Stomach (tissue), 9 donors: ENCODE data around the gene C17orf78. TPM values are rescaled to one million over a fixed set of nuclear protein-coding genes. Genes with fewer than 3 reads are reported as not detected.
"Not testable (repeated sequence)": the region's sequence is repeated elsewhere in the genome, so short reads cannot be mapped to it uniquely, and the experiment has no call there.

ENCODE experiments used
- DNase-seq, 2 donors: peaks; one replicate each; pipeline versions ENCODE4 v3.0.0 to v3.0.0-alpha.2; 2013 to 2019
- H3K27ac ChIP-seq, 5 donors: fragments of 200-600 bp in 4 of 5; sonication (generic) in 4 of 5; one replicate each; pipeline ENCODE4 v1.5.1; 2013 to 2019; ENCODE audit warnings: mild to moderate bottlenecking in 1 of 5, moderate library complexity in 1 of 5
- H3K27me3 ChIP-seq, 3 donors: fragments of 200-600 bp; sonication (generic); one replicate each; pipeline ENCODE4 v1.5.1; 2017 to 2019; ENCODE audit warnings: mixed run types in 1 of 3
- H3K36me3 ChIP-seq, 4 donors: fragments of 200-600 bp; sonication (generic); 1 replicate in 3 of 4; 2 replicates in 1 of 4; pipeline ENCODE4 v1.5.1; 2016 to 2019
- H3K4me1 ChIP-seq, 4 donors: fragments of 200-600 bp; sonication (generic); one replicate each; pipeline ENCODE4 v1.5.1; 2016 to 2019
- H3K4me3 ChIP-seq, 4 donors: fragments of 200-600 bp; sonication (generic) in 3 of 4; one replicate each; pipeline ENCODE4 v1.5.1; 2016 to 2019; ENCODE audit warnings: mild to moderate bottlenecking in 1 of 4
- H3K9me3 ChIP-seq, 4 donors: fragments of 200-600 bp; sonication (generic); one replicate each; pipeline ENCODE4 v1.5.1; 2016 to 2019
- EP300 ChIP-seq: sonication (generic); formaldehyde crosslinking; IDR thresholded peaks from one replicate; pipeline ENCODE4 v1.6.1; 2017; ENCODE audit warnings: antibody characterized with exemption
- POLR2A ChIP-seq, 4 donors: fragments of 450-650 bp; IDR thresholded peaks; one replicate each; pipeline ENCODE4 v1.6.1; 2016; ENCODE audit warnings: antibody characterized with exemption in 4 of 4, control low read depth in 2 of 4, mild to moderate bottlenecking in 1 of 4, moderate library complexity in 1 of 4
- POLR2AphosphoS5 ChIP-seq, 3 donors: sonication (generic); formaldehyde crosslinking; IDR thresholded peaks; one replicate each; pipeline ENCODE4 v1.6.1; 2016; ENCODE audit warnings: antibody characterized with exemption in 3 of 3
- WGBS, 5 donors: extraction: QIAGEN DNeasy Blood & Tissue Kit in 3 of 5; methylation state at CpG; one replicate each; pipeline versions ENCODE4 v1.1.5 to v1.1.7; 2013 to 2018; 5-methylcytosine and 5-hydroxymethylcytosine counted together
- intact Hi-C: fragments of 100-400 bp; cut with DNase I; formaldehyde crosslinking; loops from one replicate; pipeline ENCODE4 v1.15.1; 2023; ENCODE audit warnings: low total_unique reads
- polyA plus RNA-seq, 3 donors: library from polyadenylated mRNA; stranded (reverse); fragments of 200-250 nt; gene quantifications; one replicate each; pipeline ENCODE4 v1.2.3, GENCODE V29; 2013
- total RNA-seq, 5 donors: library from RNA; depleted of rRNA; stranded (reverse); fragments of >200 nt; gene quantifications; one replicate each; pipeline versions ENCODE4 v1.1.0 to v1.2.3, GENCODE V29; 2014 to 2016
- TF ChIP-seq, protein P1 (sequence below), 7 experiments: fragments of 450-650 bp in 4 of 7; fragments of 200-600 bp in 3 of 7; sonication (generic) in 3 of 7; IDR thresholded peaks; one replicate each; pipeline ENCODE4 v1.5.1; 2016 to 2019; ENCODE audit warnings: antibody characterized with exemption in 7 of 7, control low read depth in 2 of 7, mild to moderate bottlenecking in 1 of 7
- donor health status: healthy with polysubstance abuse.
- donor health status: Bipolar disorder and iron deficiency.
- donor health status: healthy.

C17orf78 gene
- total and polyA plus RNA-seq, 8 donors: not detected

GRCh38 chr17:37430051-37430627 is 54.4 kb downstream of the C17orf78 start:
- intact Hi-C loops: no loop called here
- Histone ChIP-seq H3K4me1 (no peaks in the 10 kb centered on the region), H3K9me3 (no peaks in the 10 kb centered on the region), H3K36me3 (peaks cover 42 to 85% (median 79%) of the 10 kb centered on the region in 4 donors), H3K27me3 (no peaks in the 10 kb centered on the region), H3K27ac (no peak overlapping the region), H3K4me3 (no peak overlapping the region)
- WGBS, 5 donors: 47 to 65% (median 55%) methylated on average over 1 of the region's 1 CpG
- TF ChIP-seq POLR2AphosphoS5 (IDR thresholded peaks at IDR 0.05) (no peak), EP300 (no peak), POLR2A (IDR thresholded peaks at IDR 0.05) (no peak)
- TF ChIP-seq, protein P1, sequence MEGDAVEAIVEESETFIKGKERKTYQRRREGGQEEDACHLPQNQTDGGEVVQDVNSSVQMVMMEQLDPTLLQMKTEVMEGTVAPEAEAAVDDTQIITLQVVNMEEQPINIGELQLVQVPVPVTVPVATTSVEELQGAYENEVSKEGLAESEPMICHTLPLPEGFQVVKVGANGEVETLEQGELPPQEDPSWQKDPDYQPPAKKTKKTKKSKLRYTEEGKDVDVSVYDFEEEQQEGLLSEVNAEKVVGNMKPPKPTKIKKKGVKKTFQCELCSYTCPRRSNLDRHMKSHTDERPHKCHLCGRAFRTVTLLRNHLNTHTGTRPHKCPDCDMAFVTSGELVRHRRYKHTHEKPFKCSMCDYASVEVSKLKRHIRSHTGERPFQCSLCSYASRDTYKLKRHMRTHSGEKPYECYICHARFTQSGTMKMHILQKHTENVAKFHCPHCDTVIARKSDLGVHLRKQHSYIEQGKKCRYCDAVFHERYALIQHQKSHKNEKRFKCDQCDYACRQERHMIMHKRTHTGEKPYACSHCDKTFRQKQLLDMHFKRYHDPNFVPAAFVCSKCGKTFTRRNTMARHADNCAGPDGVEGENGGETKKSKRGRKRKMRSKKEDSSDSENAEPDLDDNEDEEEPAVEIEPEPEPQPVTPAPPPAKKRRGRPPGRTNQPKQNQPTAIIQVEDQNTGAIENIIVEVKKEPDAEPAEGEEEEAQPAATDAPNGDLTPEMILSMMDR (IDR thresholded peaks at IDR 0.05): no peak
- DNase-seq: no peak

DNA sequence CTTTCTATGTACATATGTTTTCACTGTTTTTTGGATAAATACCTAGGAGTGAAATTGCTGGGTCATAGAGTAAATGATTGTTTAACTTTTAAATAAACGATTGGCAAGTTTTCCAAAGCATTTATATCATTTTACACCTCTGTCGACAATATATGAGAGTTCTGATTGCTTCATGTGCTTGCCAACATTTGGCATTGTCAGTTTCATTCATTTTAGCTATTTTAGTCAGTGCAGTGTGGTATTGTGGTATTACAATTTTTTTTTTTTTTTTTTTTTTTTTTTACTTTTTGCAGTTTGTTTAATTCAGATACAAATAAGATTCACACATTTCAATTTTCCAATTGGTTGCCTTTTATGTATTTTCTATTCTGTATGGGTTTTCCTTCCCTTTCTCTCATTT is 56.9 kb downstream of the C17orf78 start:
- intact Hi-C loops: no loop called here
- Histone ChIP-seq H3K4me3 (no peak overlapping the region), H3K4me1 (no peaks in the 10 kb centered on the region), H3K27me3 (no peaks in the 10 kb centered on the region), H3K27ac (no peak overlapping the region), H3K36me3 (peaks cover 24 to 82% (median 78%) of the 10 kb centered on the region in 4 donors), H3K9me3 (no peaks in the 10 kb centered on the region)
- no peak for TF ChIP-seq EP300
- TF ChIP-seq POLR2AphosphoS5 (IDR thresholded peaks at IDR 0.05): no peak
- TF ChIP-seq POLR2A (IDR thresholded peaks at IDR 0.05): no peak
- DNase-seq: no peak
- WGBS, 5 donors: 84 to 93% (median 89%) methylated on average over 2 of the region's 2 CpGs

GRCh38 chr17:37438141-37438540 is 62.4 kb downstream of the C17orf78 start:
- intact Hi-C loops: no loop called here
- 72 to 80% (median 79%) methylated on average over 4 of the region's 4 CpGs for WGBS, 5 donors
- Histone ChIP-seq H3K36me3 (peaks cover 34 to 92% (median 87%) of the 10 kb centered on the region in 4 donors), H3K9me3 (no peaks in the 10 kb centered on the region), H3K27me3 (no peaks in the 10 kb centered on the region), H3K27ac (no peak overlapping the region), H3K4me1 (no peaks in the 10 kb centered on the region), H3K4me3 (no peak overlapping the region)
- DNase-seq: no peak
- no peak for TF ChIP-seq POLR2A (IDR thresholded peaks at IDR 0.05)
- TF ChIP-seq POLR2AphosphoS5 (IDR thresholded peaks at IDR 0.05): no peak
- TF ChIP-seq, protein P1 (IDR thresholded peaks at IDR 0.05): no peak
- no peak for TF ChIP-seq EP300

DNA sequence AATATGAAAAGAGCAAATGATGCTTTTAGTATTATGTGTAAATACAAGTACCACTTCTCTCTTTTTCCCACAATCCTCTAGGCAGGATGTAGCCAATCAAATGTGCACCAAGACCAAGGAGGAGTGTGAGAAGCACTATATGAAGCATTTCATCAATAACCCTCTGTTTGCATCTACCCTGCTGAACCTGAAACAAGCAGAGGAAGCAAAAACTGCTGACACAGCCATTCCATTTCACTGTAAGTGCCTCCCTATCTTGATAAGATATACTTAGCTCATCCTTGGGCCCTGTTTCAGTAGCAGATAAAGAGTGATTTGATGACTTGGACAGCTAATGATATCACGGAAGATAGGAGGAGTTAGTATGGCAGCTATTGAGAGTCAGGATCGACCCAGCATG is 64.6 kb downstream of the C17orf78 start:
- Histone ChIP-seq H3K4me3 (no peak overlapping the region), H3K36me3 (peaks cover 54 to 98% (median 95%) of the 10 kb centered on the region in 4 donors), H3K9me3 (no peaks in the 10 kb centered on the region), H3K27ac (no peak overlapping the region), H3K4me1 (no peaks in the 10 kb centered on the region), H3K27me3 (no peaks in the 10 kb centered on the region)
- WGBS, 5 donors: 93 to 100% (median 96%) methylated on average over 2 of the region's 2 CpGs
- DNase-seq: no peak
- intact Hi-C loops: no loop called here
- no peak for TF ChIP-seq POLR2AphosphoS5 (IDR thresholded peaks at IDR 0.05)
- TF ChIP-seq EP300: no peak

GRCh38 chr17:37441369-37442014 is 65.7 kb downstream of the C17orf78 start:
- H3K27ac ChIP-seq, DNase-seq, H3K9me3 ChIP-seq, H3K4me3 ChIP-seq, intact Hi-C loops, H3K27me3 ChIP-seq, H3K4me1 ChIP-seq: not testable (repeated sequence)
- 85 to 92% (median 91%) methylated on average over 12 of the region's 12 CpGs for WGBS, 5 donors
- H3K36me3 ChIP-seq: peaks cover 53 to 99% (median 96%) of the 10 kb centered on the region in 4 donors

Other genes starting within 250 kb of the C17orf78 start
- 10 to 100 TPM; 12.3 to 59.8 (median 45.2) TPM for gene ACACA, start 30.9 kb downstream of the C17orf78 start, total RNA-seq
- gene ACACA, start 30.9 kb downstream of the C17orf78 start, polyA plus RNA-seq: 10 to 100 TPM in 2 of 3 donors, 1 to 10 TPM in 1; 9.9 to 15.0 (median 13.9) TPM
- gene TADA2A, start 30.9 kb downstream of the C17orf78 start, total RNA-seq: 10 to 100 TPM in 4 of 5 donors, 1 to 10 TPM in 1; 8.0 to 54.3 (median 19.0) TPM
- 1 to 10 TPM; 6.5 to 8.2 (median 6.8) TPM for gene TADA2A, start 30.9 kb downstream of the C17orf78 start, polyA plus RNA-seq
- 1 to 10 TPM in 3 of 5 donors, not detected in 2; 3.1 to 5.5 (median 4.8) TPM for gene DUSP14, start 113.9 kb downstream of the C17orf78 start, total RNA-seq
- 1 to 10 TPM; 6.6 to 7.8 (median 6.9) TPM for gene DUSP14, start 113.9 kb downstream of the C17orf78 start, polyA plus RNA-seq
- 10 to 100 TPM; 26.3 to 92.4 (median 39.1) TPM for gene SYNRG, start 233.4 kb downstream of the C17orf78 start, total RNA-seq
- 1 to 10 TPM; 3.7 to 6.1 (median 5.0) TPM for gene SYNRG, start 233.4 kb downstream of the C17orf78 start, polyA plus RNA-seq